Inflammatory macrophage treated with lipopolysaccharide for 4 hours (primary cell): ENCODE measurements around the gene ZFPL1.
A peak's percentile ranks its signal among the peaks of the same experiment; 100 is the strongest.

Source experiments
- DNase-seq: peaks from one replicate; pipeline ENCODE4 v3.0.0-alpha.2; 2020

ZFPL1 gene

GRCh38 chr11:65060913-65061408 lies 23.1 kb upstream of the ZFPL1 start:
- DNase-seq = no peak

- DNase-seq = no peak
Measured at GRCh38 chr11:65063532-65063931, 20.5 kb upstream of the ZFPL1 start.

- no peak for DNase-seq
Measured at GRCh38 chr11:65064847-65065240, 19.2 kb upstream of the ZFPL1 start.

- no peak for DNase-seq
Measured at GRCh38 chr11:65065851-65066250, 18.2 kb upstream of the ZFPL1 start.

- no peak for DNase-seq
Measured at GRCh38 chr11:65066315-65066714, 17.7 kb upstream of the ZFPL1 start.

GRCh38 chr11:65066805-65067291 lies 17.2 kb upstream of the ZFPL1 start:
- DNase-seq = no peak

- DNase-seq = no peak
Measured at GRCh38 chr11:65067446-65067845, 16.6 kb upstream of the ZFPL1 start.

- DNase-seq = no peak
Measured at GRCh38 chr11:65069217-65069616, 14.8 kb upstream of the ZFPL1 start.

GRCh38 chr11:65071907-65072630 lies 12.0 kb upstream of the ZFPL1 start:
- peak; percentile 56 for DNase-seq

GRCh38 chr11:65072631-65072966 lies 11.4 kb upstream of the ZFPL1 start:
- no peak for DNase-seq

GRCh38 chr11:65077451-65077850 lies 6.6 kb upstream of the ZFPL1 start:
- peak; percentile 39 for DNase-seq

- DNase-seq = peak; percentile 46
Measured at GRCh38 chr11:65078151-65078550, 5.9 kb upstream of the ZFPL1 start.

GRCh38 chr11:65078786-65079342 lies 5.2 kb upstream of the ZFPL1 start:
- DNase-seq = no peak

GRCh38 chr11:65083134-65083833 lies 738 bp upstream of the ZFPL1 start:
- no peak for DNase-seq

GRCh38 chr11:65084598-65085375 lies 765 bp downstream of the ZFPL1 start:
- no peak for DNase-seq

- DNase-seq = peak; percentile 56
Measured at GRCh38 chr11:65085446-65085845, 1.4 kb downstream of the ZFPL1 start.

GRCh38 chr11:65086809-65087208 lies 2.8 kb downstream of the ZFPL1 start:
- DNase-seq = no peak

- no peak for DNase-seq
Measured at GRCh38 chr11:65087216-65087615, 3.2 kb downstream of the ZFPL1 start.

- DNase-seq = no peak
Measured at GRCh38 chr11:65087827-65088226, 3.8 kb downstream of the ZFPL1 start.

GRCh38 chr11:65089621-65090020 lies 5.6 kb downstream of the ZFPL1 start:
- no peak for DNase-seq

GRCh38 chr11:65090628-65091027 lies 6.6 kb downstream of the ZFPL1 start:
- DNase-seq = no peak

GRCh38 chr11:65095427-65095826 lies 11.4 kb downstream of the ZFPL1 start:
- DNase-seq = no peak
